ENCODE results near the gene LLGL2. TPM values are rescaled to one million over a fixed set of nuclear protein-coding genes. Genes with fewer than 3 reads are reported as not detected.

LLGL2 gene
- total RNA-seq, 4 donors from 2014 or later, result 35.6 to 73.5 (median 53.8) TPM

- TF ChIP-seq POLR2A (IDR thresholded peaks at IDR 0.05) (no peak), CTCF (IDR thresholded peaks at IDR 0.05) (no peak)
- Histone ChIP-seq H3K27ac (no peak overlapping the region), H3K9me3 (no peaks in the 10 kb centered on the region), H3K4me3 (replicated peaks in 1 of 3) (no peak overlapping the region), H3K4me1 (peaks cover 0 to 12% of the 10 kb centered on the region in 2 donors), H3K27me3 (no peaks in the 10 kb centered on the region), H3K36me3 (peaks cover 35 to 47% of the 10 kb centered on the region in 2 donors)
- WGBS, 2 donors, result 90% methylated on average over 13 to 14 of the region's 15 CpGs
- intact Hi-C loops (cut with DNase I), result no loop called here
- DNase-seq, result no peak
These were observed 33.8 kb upstream of the LLGL2 start for GRCh38 chr17:75491680-75492079.

GRCh38 chr17:75492555-75493168, 32.8 kb upstream of the LLGL2 start:
- H3K9me3 ChIP-seq, result no peaks in the 10 kb centered on the region
- intact Hi-C loops (cut with DNase I), result no loop called here
- no peaks in the 10 kb centered on the region for H3K27me3 ChIP-seq
- no peak for TF ChIP-seq POLR2A (IDR thresholded peaks at IDR 0.05)
- TF ChIP-seq CTCF (IDR thresholded peaks at IDR 0.05), result no peak
- peaks cover 0 to 4% of the 10 kb centered on the region in 2 donors for H3K4me1 ChIP-seq
- WGBS, 2 donors, result 89 to 92% methylated on average over 15 to 23 of the region's 23 CpGs
- no peak for DNase-seq
- H3K27ac ChIP-seq, result no peak overlapping the region
- H3K4me3 ChIP-seq (replicated peaks in 1 of 3), result no peak overlapping the region
- peaks cover 37 to 51% of the 10 kb centered on the region in 2 donors for H3K36me3 ChIP-seq

- Histone ChIP-seq H3K36me3 (peaks cover 37 to 56% of the 10 kb centered on the region in 2 donors), H3K27ac (no peak overlapping the region), H3K4me3 (replicated peaks in 1 of 3) (no peak overlapping the region), H3K27me3 (no peaks in the 10 kb centered on the region), H3K9me3 (no peaks in the 10 kb centered on the region), H3K4me1 (no peaks in the 10 kb centered on the region)
- intact Hi-C loops (cut with DNase I), result no loop called here
- no peak for DNase-seq
- WGBS, 2 donors, result 96% methylated on average over 7 of the region's 23 CpGs; no CpG with 5 or more reads in 1 of the 2 donors
- TF ChIP-seq POLR2A (IDR thresholded peaks at IDR 0.05) (no peak), CTCF (IDR thresholded peaks at IDR 0.05) (no peak)
These were observed 31.9 kb upstream of the LLGL2 start for GRCh38 chr17:75493476-75494129.

GRCh38 chr17:75494326-75494877, 31.1 kb upstream of the LLGL2 start:
- no peak for TF ChIP-seq POLR2A (IDR thresholded peaks at IDR 0.05)
- no peak for TF ChIP-seq CTCF (IDR thresholded peaks at IDR 0.05)
- H3K36me3 ChIP-seq, result peaks cover 37 to 56% of the 10 kb centered on the region in 2 donors
- 94 to 98% methylated on average over 8 to 14 of the region's 14 CpGs for WGBS, 2 donors

GRCh38 chr17:75496005-75496404, 29.5 kb upstream of the LLGL2 start:
- Histone ChIP-seq H3K4me1 (no peaks in the 10 kb centered on the region), H3K27ac (no peak overlapping the region), H3K36me3 (peaks cover 43 to 65% of the 10 kb centered on the region in 2 donors), H3K9me3 (no peaks in the 10 kb centered on the region), H3K4me3 (replicated peaks in 1 of 3) (no peak overlapping the region), H3K27me3 (no peaks in the 10 kb centered on the region)
- TF ChIP-seq POLR2A (IDR thresholded peaks at IDR 0.05), result no peak
- TF ChIP-seq CTCF (IDR thresholded peaks at IDR 0.05), result no peak
- intact Hi-C loops (cut with DNase I), result no loop called here
- no peak for DNase-seq
- WGBS, 2 donors, result 92 to 100% methylated on average over 7 to 9 of the region's 11 CpGs

More at GRCh38 chr17:75494326-75494877, 31.1 kb upstream of the LLGL2 start:
- Histone ChIP-seq H3K9me3 (no peaks in the 10 kb centered on the region), H3K27ac (no peak overlapping the region), H3K27me3 (no peaks in the 10 kb centered on the region), H3K4me3 (replicated peaks in 1 of 3) (no peak overlapping the region), H3K4me1 (no peaks in the 10 kb centered on the region)
- DNase-seq, result no peak
- intact Hi-C loops (cut with DNase I), result no loop called here

Measured in thyroid gland (tissue), 4 donors.